ENCODE data around the gene SPINT2. TPM values are rescaled to one million over a fixed set of nuclear protein-coding genes. Genes with fewer than 3 reads are reported as not detected.

The SPINT2 gene
- total RNA-seq, 1 donor from 2014 or later: 9.2 TPM

GRCh38 chr19:38278751-38279150 lies 14.4 kb downstream of the SPINT2 start:
- H3K4me3 Mint-ChIP-seq: no peak overlapping the region
- TF ChIP-seq CTCF (conservative IDR thresholded peaks at IDR 0.05): no peak
- no peaks in the 10 kb centered on the region for H3K9me3 Mint-ChIP-seq
- peaks cover 21% of the 10 kb centered on the region for H3K4me1 Mint-ChIP-seq
- no peak overlapping the region for H3K27ac Mint-ChIP-seq (ENCODE audit: unreplicated experiment)
- no peak for DNase-seq (ENCODE audit: low read depth, low spot score)
- no peaks in the 10 kb centered on the region for H3K27me3 Mint-ChIP-seq (ENCODE audit: low read depth)
- H3K36me3 Mint-ChIP-seq (ENCODE audit: low read depth): no peaks in the 10 kb centered on the region

GRCh38 chr19:38280030-38280921 lies 15.9 kb downstream of the SPINT2 start:
- Mint-ChIP-seq H3K27ac (ENCODE audit: unreplicated experiment) (no peak overlapping the region), H3K36me3 (ENCODE audit: low read depth) (no peaks in the 10 kb centered on the region)
- no peak for DNase-seq (ENCODE audit: low read depth, low spot score)

GRCh38 chr19:38281811-38282566 lies 17.6 kb downstream of the SPINT2 start:
- Mint-ChIP-seq H3K36me3 (ENCODE audit: low read depth) (no peaks in the 10 kb centered on the region), H3K9me3 (no peaks in the 10 kb centered on the region), H3K27me3 (ENCODE audit: low read depth) (no peaks in the 10 kb centered on the region), H3K4me1 (peaks cover 21% of the 10 kb centered on the region), H3K4me3 (no peak overlapping the region), H3K27ac (ENCODE audit: unreplicated experiment) (no peak overlapping the region)
- no peak for TF ChIP-seq CTCF (conservative IDR thresholded peaks at IDR 0.05)
- DNase-seq (ENCODE audit: low read depth, low spot score): no peak

More at GRCh38 chr19:38280030-38280921, 15.9 kb downstream of the SPINT2 start:
- H3K27me3 Mint-ChIP-seq (ENCODE audit: low read depth): no peaks in the 10 kb centered on the region
- TF ChIP-seq CTCF (conservative IDR thresholded peaks at IDR 0.05): no peak
- H3K4me1 Mint-ChIP-seq: peaks cover 21% of the 10 kb centered on the region
- H3K9me3 Mint-ChIP-seq: no peaks in the 10 kb centered on the region
- H3K4me3 Mint-ChIP-seq: no peak overlapping the region

GRCh38 chr19:38283271-38283670 lies 18.9 kb downstream of the SPINT2 start:
- Mint-ChIP-seq H3K27ac (ENCODE audit: unreplicated experiment) (no peak overlapping the region), H3K4me3 (no peak overlapping the region), H3K4me1 (peaks cover 20% of the 10 kb centered on the region), H3K27me3 (ENCODE audit: low read depth) (no peaks in the 10 kb centered on the region), H3K9me3 (no peaks in the 10 kb centered on the region), H3K36me3 (ENCODE audit: low read depth) (no peaks in the 10 kb centered on the region)
- no peak for TF ChIP-seq CTCF (conservative IDR thresholded peaks at IDR 0.05)
- no peak for DNase-seq (ENCODE audit: low read depth, low spot score)

GRCh38 chr19:38284422-38284821 lies 20.0 kb downstream of the SPINT2 start:
- H3K4me3 Mint-ChIP-seq: no peak overlapping the region
- no peaks in the 10 kb centered on the region for H3K9me3 Mint-ChIP-seq
- H3K27me3 Mint-ChIP-seq (ENCODE audit: low read depth): no peaks in the 10 kb centered on the region
- no peak overlapping the region for H3K27ac Mint-ChIP-seq (ENCODE audit: unreplicated experiment)
- H3K36me3 Mint-ChIP-seq (ENCODE audit: low read depth): no peaks in the 10 kb centered on the region
- TF ChIP-seq CTCF (conservative IDR thresholded peaks at IDR 0.05): no peak
- peaks cover 14% of the 10 kb centered on the region for H3K4me1 Mint-ChIP-seq
- no peak for DNase-seq (ENCODE audit: low read depth, low spot score)
